Progenitor cell of endocrine pancreas (in vitro differentiated cells): ENCODE data around the gene SLPI. TPM values are rescaled to one million over a fixed set of nuclear protein-coding genes. Genes with fewer than 3 reads are reported as not detected.

Experiments used
- DNase-seq: peaks from one replicate; pipeline ENCODE4 v3.0.0; 2021; ENCODE audit warnings: low spot score; ENCODE audit not compliant: unreplicated experiment
- H3K27ac Mint-ChIP-seq: 2 replicates; pipeline ENCODE4 v1.8.0; 2021; ENCODE audit warnings: mild to moderate bottlenecking, moderate library complexity, mixed read lengths
- H3K27me3 Mint-ChIP-seq: 2 replicates; pipeline ENCODE4 v1.8.0; 2021; ENCODE audit warnings: mixed read lengths
- H3K36me3 Mint-ChIP-seq: 2 replicates; pipeline ENCODE4 v1.8.0; 2022; ENCODE audit warnings: mixed read lengths; ENCODE audit not compliant: insufficient read depth
- H3K4me1 Mint-ChIP-seq: 2 replicates; pipeline ENCODE4 v1.8.0; 2021; ENCODE audit warnings: low read depth, mixed read lengths
- H3K4me3 Mint-ChIP-seq: 2 replicates; pipeline ENCODE4 v1.8.0; 2021; ENCODE audit warnings: low read depth, mild to moderate bottlenecking, moderate library complexity, mixed read lengths
- H3K9me3 Mint-ChIP-seq: 2 replicates; pipeline ENCODE4 v1.8.0; 2021; ENCODE audit warnings: low read depth, mixed read lengths
- total RNA-seq: library from RNA; stranded (reverse); gene quantifications from 2 replicates; pipeline ENCODE4 v1.2.1, GENCODE V29; 2021
- TF ChIP-seq, protein P1 (sequence below): fragments of 200-600 bp; sonication (generic); IDR thresholded peaks from one replicate; pipeline ENCODE4 v1.5.0; 2021; ENCODE audit warnings: antibody characterized with exemption, mild to moderate bottlenecking; ENCODE audit not compliant: unreplicated experiment

SLPI gene
- total RNA-seq, 1 donor from 2014 or later = not detected

DNA sequence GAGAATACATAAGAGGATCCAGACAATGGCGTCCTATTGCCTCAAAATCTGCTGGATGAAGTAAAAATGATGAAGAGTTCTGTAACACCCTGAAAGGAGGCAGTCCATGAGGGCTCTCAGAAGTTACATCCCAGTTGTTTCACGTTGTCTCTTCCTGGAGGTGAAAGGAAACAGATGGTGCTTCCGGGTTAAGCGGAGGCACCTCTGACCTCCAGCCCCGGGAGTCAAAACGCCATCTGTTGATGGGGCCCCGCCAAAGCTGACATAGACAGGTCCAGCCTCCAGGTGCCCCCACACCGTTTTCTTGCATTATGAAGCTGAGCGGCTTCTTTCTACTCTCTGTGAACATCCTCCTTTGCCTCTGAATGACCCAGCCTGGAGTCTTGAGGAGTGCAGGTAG lies 23.7 kb downstream of the SLPI start:
- peaks cover 48% of the 10 kb centered on the region for H3K27me3 Mint-ChIP-seq
- DNase-seq = no peak
- H3K27ac Mint-ChIP-seq = no peak overlapping the region
- H3K4me3 Mint-ChIP-seq = no peak overlapping the region
- H3K36me3 Mint-ChIP-seq = no peaks in the 10 kb centered on the region
- H3K4me1 Mint-ChIP-seq = peaks cover 5% of the 10 kb centered on the region
- peaks cover 6% of the 10 kb centered on the region for H3K9me3 Mint-ChIP-seq
- TF ChIP-seq, protein P1, sequence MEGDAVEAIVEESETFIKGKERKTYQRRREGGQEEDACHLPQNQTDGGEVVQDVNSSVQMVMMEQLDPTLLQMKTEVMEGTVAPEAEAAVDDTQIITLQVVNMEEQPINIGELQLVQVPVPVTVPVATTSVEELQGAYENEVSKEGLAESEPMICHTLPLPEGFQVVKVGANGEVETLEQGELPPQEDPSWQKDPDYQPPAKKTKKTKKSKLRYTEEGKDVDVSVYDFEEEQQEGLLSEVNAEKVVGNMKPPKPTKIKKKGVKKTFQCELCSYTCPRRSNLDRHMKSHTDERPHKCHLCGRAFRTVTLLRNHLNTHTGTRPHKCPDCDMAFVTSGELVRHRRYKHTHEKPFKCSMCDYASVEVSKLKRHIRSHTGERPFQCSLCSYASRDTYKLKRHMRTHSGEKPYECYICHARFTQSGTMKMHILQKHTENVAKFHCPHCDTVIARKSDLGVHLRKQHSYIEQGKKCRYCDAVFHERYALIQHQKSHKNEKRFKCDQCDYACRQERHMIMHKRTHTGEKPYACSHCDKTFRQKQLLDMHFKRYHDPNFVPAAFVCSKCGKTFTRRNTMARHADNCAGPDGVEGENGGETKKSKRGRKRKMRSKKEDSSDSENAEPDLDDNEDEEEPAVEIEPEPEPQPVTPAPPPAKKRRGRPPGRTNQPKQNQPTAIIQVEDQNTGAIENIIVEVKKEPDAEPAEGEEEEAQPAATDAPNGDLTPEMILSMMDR = no peak

DNA sequence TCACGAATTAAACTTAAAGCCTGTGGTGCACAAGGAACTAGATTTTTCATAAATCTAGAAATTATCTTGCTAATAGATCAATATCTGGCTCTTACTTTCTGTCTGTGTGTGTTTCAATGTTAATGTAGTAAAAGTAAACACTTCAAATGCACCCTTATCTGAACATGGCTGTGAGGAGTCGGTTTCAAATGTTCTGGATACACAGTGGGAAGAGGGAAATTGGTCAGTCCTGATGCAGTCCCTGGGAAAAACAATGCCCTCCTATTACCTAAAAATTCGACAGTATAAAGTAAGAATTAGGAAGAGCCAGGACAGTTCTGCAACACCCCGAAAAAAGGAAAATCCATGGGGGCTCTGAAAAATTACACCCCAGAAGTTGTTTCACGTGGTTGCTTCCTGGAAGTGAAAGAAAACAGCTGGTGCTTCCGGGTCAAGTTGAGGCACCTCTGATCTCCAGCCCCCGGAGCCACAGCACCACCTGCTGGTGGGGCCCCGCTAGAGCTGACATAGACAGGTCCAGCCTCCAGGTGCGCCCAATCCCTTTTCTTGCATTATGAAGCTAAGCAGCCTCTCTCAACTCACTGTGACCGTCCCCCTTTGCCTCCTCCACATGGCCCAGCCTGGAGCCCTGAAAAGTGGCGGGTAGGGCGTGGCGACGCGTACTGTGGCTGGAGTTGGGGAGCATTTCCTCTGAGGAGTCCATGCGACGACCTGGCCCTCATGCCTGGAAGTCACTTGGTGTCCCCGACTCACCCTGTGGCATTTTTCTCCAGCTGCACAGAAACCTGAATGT lies 24.9 kb downstream of the SLPI start:
- Mint-ChIP-seq H3K36me3 (no peaks in the 10 kb centered on the region), H3K27ac (no peak overlapping the region), H3K4me3 (no peak overlapping the region), H3K9me3 (peaks cover 5% of the 10 kb centered on the region), H3K4me1 (peaks cover 5% of the 10 kb centered on the region), H3K27me3 (peaks cover 57% of the 10 kb centered on the region)
- TF ChIP-seq, protein P1 = peak; percentile 53
- DNase-seq = no peak

- Mint-ChIP-seq H3K27me3 (peaks cover 60% of the 10 kb centered on the region), H3K36me3 (no peaks in the 10 kb centered on the region), H3K4me1 (peaks cover 5% of the 10 kb centered on the region), H3K27ac (no peak overlapping the region), H3K4me3 (no peak overlapping the region), H3K9me3 (no peaks in the 10 kb centered on the region)
- no peak for DNase-seq
- TF ChIP-seq, protein P1 = no peak
Observed at GRCh38 chr20:45226287-45226686, 28.1 kb downstream of the SLPI start.

DNA sequence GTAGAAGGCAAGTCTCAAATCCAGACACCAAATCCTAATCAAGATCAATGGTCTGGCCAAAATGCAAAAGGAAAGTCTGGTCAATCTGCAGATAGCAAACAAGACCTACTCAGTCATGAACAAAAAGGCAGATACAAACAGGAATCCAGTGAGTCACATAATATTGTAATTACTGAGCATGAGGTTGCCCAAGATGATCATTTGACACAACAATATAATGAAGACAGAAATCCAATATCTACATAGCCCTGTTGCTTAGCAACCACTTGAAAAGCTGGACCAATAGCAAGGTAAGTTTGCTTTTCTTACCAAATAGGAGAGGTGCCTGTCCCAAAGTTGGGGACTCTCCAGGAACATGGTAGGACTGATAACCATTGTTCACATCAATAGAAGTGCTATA lies 31.2 kb downstream of the SLPI start:
- peaks cover 57% of the 10 kb centered on the region for H3K27me3 Mint-ChIP-seq
- no peak for DNase-seq
- H3K36me3 Mint-ChIP-seq = no peaks in the 10 kb centered on the region
- H3K4me3 Mint-ChIP-seq = no peak overlapping the region
- H3K9me3 Mint-ChIP-seq = no peaks in the 10 kb centered on the region
- H3K27ac Mint-ChIP-seq = no peak overlapping the region
- TF ChIP-seq, protein P1 = no peak
- H3K4me1 Mint-ChIP-seq = no peaks in the 10 kb centered on the region

DNA sequence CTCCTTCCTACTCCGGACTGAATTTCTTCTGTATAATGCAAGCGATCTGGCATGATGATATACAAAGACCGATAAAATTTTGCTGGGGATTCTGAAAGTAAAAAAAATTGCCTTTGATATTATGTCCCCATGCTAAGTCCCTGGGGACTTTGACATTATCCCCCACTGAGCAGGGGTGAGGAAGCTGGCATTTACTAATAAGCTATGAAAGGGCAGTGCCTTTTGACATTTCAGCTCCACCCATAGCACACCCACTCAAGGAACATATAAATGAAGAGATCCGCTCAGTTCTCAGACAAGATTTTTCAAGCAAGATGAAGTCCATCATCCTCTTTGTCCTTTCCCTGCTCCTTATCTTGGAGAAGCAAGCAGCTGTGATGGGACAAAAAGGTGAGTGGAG lies 33.3 kb downstream of the SLPI start, which contains the start of gene SEMG2:
Gene SEMG2 (plus strand): TSS at position 298 of the 400 bp plus-strand sequence. CDS start 17 bp downstream, at position 315.
- no peaks in the 10 kb centered on the region for H3K9me3 Mint-ChIP-seq
- DNase-seq = no peak
- H3K27me3 Mint-ChIP-seq = peaks cover 42% of the 10 kb centered on the region
- no peak within 1 kb of the TSS for H3K27ac Mint-ChIP-seq
- no peaks in the 10 kb centered on the region for H3K36me3 Mint-ChIP-seq
- no peak within 1 kb of the TSS for H3K4me3 Mint-ChIP-seq
- TF ChIP-seq, protein P1 = no peak
- H3K4me1 Mint-ChIP-seq = no peaks in the 10 kb centered on the region
